Osteocyte (in vitro differentiated cells): Measurements from ENCODE around the gene PIK3R5. TPM values are rescaled to one million over a fixed set of nuclear protein-coding genes. Genes with fewer than 3 reads are reported as not detected.

Experiments used
- DNase-seq: peaks from one replicate; pipeline ENCODE4 v3.0.0; 2021; ENCODE audit warnings: mixed read lengths; ENCODE audit not compliant: unreplicated experiment; ENCODE audit errors: extremely low spot score
- H3K27ac Mint-ChIP-seq: one replicate; pipeline ENCODE4 v1.8.0; 2021; ENCODE audit warnings: mild to moderate bottlenecking, mixed read lengths; ENCODE audit not compliant: unreplicated experiment
- H3K27me3 Mint-ChIP-seq: one replicate; pipeline ENCODE4 v1.8.0; 2021; ENCODE audit warnings: mixed read lengths; ENCODE audit not compliant: unreplicated experiment
- H3K36me3 Mint-ChIP-seq: one replicate; pipeline ENCODE4 v1.8.0; 2021; ENCODE audit warnings: mixed read lengths; ENCODE audit not compliant: unreplicated experiment
- H3K4me1 Mint-ChIP-seq: one replicate; pipeline ENCODE4 v1.8.0; 2021; ENCODE audit warnings: mixed read lengths; ENCODE audit not compliant: unreplicated experiment
- H3K4me3 Mint-ChIP-seq: one replicate; pipeline ENCODE4 v1.8.0; 2021; ENCODE audit warnings: mild to moderate bottlenecking, moderate library complexity, mixed read lengths; ENCODE audit not compliant: unreplicated experiment
- H3K9me3 Mint-ChIP-seq: one replicate; pipeline ENCODE4 v1.8.0; 2021; ENCODE audit warnings: mixed read lengths; ENCODE audit not compliant: unreplicated experiment
- total RNA-seq: library from RNA; stranded (reverse); gene quantifications from 2 replicates; pipeline ENCODE4 v1.2.1, GENCODE V29; 2021
- TF ChIP-seq, protein P1 (sequence below): fragments of 200-600 bp; sonication (generic); IDR thresholded peaks from 2 replicates; pipeline ENCODE4 v1.5.0; 2021; ENCODE audit warnings: antibody characterized with exemption, mild to moderate bottlenecking, moderate library complexity

PIK3R5 gene
- total RNA-seq, 1 donor from 2014 or later = not detected

DNA sequence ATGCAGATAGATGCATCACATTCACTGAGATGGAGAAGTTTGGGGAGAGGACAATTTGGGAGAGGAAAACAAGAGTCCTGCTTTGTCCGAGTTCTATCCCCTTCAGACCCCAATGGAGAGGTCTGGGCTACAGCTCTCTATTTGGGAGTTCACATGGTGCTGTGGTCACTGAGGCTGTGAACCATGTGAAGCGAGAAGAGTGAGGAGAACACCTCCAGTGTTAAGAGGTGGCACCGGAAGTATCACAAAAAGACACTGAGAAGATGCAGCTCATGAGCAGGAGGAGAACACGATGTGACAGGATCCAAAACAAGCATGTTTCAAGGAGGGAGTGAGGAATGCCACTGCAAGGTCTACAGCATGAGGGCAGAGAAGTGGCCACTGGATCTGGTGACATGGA, 39.7 kb downstream of the PIK3R5 start:
- H3K4me1 Mint-ChIP-seq = peaks cover 8% of the 10 kb centered on the region
- H3K9me3 Mint-ChIP-seq = peaks cover 14% of the 10 kb centered on the region
- H3K4me3 Mint-ChIP-seq = no peak overlapping the region
- H3K36me3 Mint-ChIP-seq = no peaks in the 10 kb centered on the region
- H3K27ac Mint-ChIP-seq = no peak overlapping the region
- DNase-seq = no peak
- H3K27me3 Mint-ChIP-seq = peaks cover 2% of the 10 kb centered on the region
- TF ChIP-seq, protein P1, sequence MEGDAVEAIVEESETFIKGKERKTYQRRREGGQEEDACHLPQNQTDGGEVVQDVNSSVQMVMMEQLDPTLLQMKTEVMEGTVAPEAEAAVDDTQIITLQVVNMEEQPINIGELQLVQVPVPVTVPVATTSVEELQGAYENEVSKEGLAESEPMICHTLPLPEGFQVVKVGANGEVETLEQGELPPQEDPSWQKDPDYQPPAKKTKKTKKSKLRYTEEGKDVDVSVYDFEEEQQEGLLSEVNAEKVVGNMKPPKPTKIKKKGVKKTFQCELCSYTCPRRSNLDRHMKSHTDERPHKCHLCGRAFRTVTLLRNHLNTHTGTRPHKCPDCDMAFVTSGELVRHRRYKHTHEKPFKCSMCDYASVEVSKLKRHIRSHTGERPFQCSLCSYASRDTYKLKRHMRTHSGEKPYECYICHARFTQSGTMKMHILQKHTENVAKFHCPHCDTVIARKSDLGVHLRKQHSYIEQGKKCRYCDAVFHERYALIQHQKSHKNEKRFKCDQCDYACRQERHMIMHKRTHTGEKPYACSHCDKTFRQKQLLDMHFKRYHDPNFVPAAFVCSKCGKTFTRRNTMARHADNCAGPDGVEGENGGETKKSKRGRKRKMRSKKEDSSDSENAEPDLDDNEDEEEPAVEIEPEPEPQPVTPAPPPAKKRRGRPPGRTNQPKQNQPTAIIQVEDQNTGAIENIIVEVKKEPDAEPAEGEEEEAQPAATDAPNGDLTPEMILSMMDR = no peak

DNA sequence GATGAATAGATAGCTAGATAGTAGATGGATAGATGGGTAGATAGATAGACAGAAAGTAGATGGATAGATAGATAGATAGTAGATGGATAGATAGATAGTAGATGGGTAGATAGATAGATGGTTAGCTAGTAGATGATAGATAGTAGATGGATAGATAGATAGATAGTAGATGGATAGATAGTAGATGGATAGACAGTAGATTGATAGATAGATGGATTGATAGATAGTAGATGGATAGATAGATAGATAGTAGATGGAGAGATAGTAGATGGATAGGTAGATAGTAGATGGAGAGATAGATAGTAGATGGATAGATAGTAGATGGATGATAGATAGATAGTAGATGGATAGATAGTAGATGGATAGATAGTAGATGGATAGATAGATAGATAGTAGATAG, 40.4 kb downstream of the PIK3R5 start:
- H3K9me3 Mint-ChIP-seq = peaks cover 13% of the 10 kb centered on the region
- no peaks in the 10 kb centered on the region for H3K36me3 Mint-ChIP-seq
- DNase-seq = no peak

DNA sequence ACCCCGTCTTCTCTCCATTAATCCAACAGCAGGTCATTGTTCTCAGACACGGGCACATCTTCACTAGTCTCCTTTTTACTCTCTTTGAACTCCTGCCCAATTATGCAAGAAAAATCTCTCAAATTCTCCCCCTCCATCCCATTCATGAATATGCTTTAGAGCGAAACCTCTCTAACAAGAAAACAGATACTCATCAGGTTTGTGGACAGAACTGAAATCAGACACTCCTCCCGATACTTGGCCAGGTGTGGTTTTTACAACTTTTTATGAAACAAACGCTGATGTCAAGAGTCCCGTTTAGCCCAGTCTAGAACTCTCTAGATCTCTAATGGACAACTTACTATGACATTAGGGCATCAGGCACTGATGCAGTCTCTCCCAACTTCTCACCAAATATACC, 40.9 kb downstream of the PIK3R5 start:
- H3K4me1 Mint-ChIP-seq = peaks cover 8% of the 10 kb centered on the region
- DNase-seq = no peak
- peaks cover 8% of the 10 kb centered on the region for H3K9me3 Mint-ChIP-seq
- H3K27ac Mint-ChIP-seq = no peak overlapping the region
- H3K4me3 Mint-ChIP-seq = no peak overlapping the region
- no peaks in the 10 kb centered on the region for H3K36me3 Mint-ChIP-seq
- H3K27me3 Mint-ChIP-seq = no peaks in the 10 kb centered on the region
- TF ChIP-seq, protein P1 = no peak

More for the DNA sequence above, 40.4 kb downstream of the PIK3R5 start:
- no peak overlapping the region for H3K4me3 Mint-ChIP-seq
- peaks cover 8% of the 10 kb centered on the region for H3K4me1 Mint-ChIP-seq
- peaks cover 2% of the 10 kb centered on the region for H3K27me3 Mint-ChIP-seq
- H3K27ac Mint-ChIP-seq = no peak overlapping the region
- TF ChIP-seq, protein P1 = no peak

- no peak overlapping the region for H3K27ac Mint-ChIP-seq
- H3K9me3 Mint-ChIP-seq = peaks cover 6% of the 10 kb centered on the region
- H3K4me3 Mint-ChIP-seq = no peak overlapping the region
- H3K36me3 Mint-ChIP-seq = no peaks in the 10 kb centered on the region
- TF ChIP-seq, protein P1 = no peak
- no peak for DNase-seq
- H3K4me1 Mint-ChIP-seq = peaks cover 8% of the 10 kb centered on the region
- no peaks in the 10 kb centered on the region for H3K27me3 Mint-ChIP-seq
These were observed 41.7 kb downstream of the PIK3R5 start for GRCh38 chr17:8923762-8924161.

DNA sequence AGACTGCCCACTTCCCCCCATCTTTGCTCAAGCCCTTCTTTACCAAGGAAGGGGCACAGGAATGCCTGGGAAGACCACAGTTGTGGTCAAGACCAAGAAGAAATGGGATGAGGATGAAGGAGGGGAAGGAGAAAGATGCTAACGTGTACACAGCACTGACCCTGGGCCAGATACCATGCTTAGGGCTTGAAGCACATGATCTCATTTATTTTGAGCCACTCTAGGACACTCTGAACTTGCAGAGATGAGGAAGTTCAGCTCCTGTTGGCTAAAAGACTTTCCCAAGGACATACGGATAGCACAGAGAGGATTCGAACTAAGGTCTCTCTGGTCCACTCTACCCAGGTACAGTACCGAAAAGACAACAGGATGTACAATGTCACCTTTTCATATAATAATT, 42.6 kb downstream of the PIK3R5 start:
- Mint-ChIP-seq H3K27ac (peak overlapping the region; percentile 89), H3K4me3 (no peak overlapping the region), H3K27me3 (no peaks in the 10 kb centered on the region), H3K9me3 (peaks cover 7% of the 10 kb centered on the region), H3K4me1 (peaks cover 8% of the 10 kb centered on the region), H3K36me3 (no peaks in the 10 kb centered on the region)
- TF ChIP-seq, protein P1 = no peak
- no peak for DNase-seq
